ENCODE measurements around the gene MIDN.

- TF ChIP-seq, protein P1, sequence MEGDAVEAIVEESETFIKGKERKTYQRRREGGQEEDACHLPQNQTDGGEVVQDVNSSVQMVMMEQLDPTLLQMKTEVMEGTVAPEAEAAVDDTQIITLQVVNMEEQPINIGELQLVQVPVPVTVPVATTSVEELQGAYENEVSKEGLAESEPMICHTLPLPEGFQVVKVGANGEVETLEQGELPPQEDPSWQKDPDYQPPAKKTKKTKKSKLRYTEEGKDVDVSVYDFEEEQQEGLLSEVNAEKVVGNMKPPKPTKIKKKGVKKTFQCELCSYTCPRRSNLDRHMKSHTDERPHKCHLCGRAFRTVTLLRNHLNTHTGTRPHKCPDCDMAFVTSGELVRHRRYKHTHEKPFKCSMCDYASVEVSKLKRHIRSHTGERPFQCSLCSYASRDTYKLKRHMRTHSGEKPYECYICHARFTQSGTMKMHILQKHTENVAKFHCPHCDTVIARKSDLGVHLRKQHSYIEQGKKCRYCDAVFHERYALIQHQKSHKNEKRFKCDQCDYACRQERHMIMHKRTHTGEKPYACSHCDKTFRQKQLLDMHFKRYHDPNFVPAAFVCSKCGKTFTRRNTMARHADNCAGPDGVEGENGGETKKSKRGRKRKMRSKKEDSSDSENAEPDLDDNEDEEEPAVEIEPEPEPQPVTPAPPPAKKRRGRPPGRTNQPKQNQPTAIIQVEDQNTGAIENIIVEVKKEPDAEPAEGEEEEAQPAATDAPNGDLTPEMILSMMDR (IDR thresholded peaks at IDR 0.05; ENCODE audit: low read length), result no peak
- TF ChIP-seq EZH2 (IDR thresholded peaks at IDR 0.05; ENCODE audit: borderline replicate concordance, low read length), result no peak
Measured at GRCh38 chr19:1231729-1232637, 16.4 kb upstream of the MIDN start.
